IPS-20b (cell line): Measurements from ENCODE around the gene ADGRL1.
"Not testable (repeated sequence)": the region's sequence is repeated elsewhere in the genome, so short reads cannot be mapped to it uniquely, and the experiment has no call there.

ENCODE experiments used
- H3K27ac ChIP-seq: one replicate; pipeline ENCODE4 v1.5.1; 2013; ENCODE audit warnings: low read length
- H3K27me3 ChIP-seq: 2 replicates; pipeline ENCODE4 v1.6.1; 2013; ENCODE audit warnings: mild to moderate bottlenecking, low read length, inconsistent platforms; ENCODE audit not compliant: insufficient read depth
- H3K36me3 ChIP-seq: 2 replicates; pipeline ENCODE4 v1.6.1; 2013; ENCODE audit warnings: low read depth, mild to moderate bottlenecking, inconsistent platforms, low read length, moderate library complexity; ENCODE audit not compliant: insufficient read depth
- H3K4me1 ChIP-seq: 2 replicates; pipeline ENCODE4 v1.6.1; 2013; ENCODE audit warnings: mild to moderate bottlenecking, control low read depth, inconsistent platforms, low read length, moderate library complexity; ENCODE audit not compliant: insufficient read depth
- H3K4me3 ChIP-seq: 2 replicates; pipeline ENCODE4 v1.5.1; 2013; ENCODE audit warnings: mild to moderate bottlenecking, low read length, inconsistent platforms
- H3K9ac ChIP-seq: 2 replicates; pipeline ENCODE4 v1.6.1; 2013; ENCODE audit warnings: low read depth, mild to moderate bottlenecking, inconsistent platforms, low read length, moderate library complexity
- H3K9me3 ChIP-seq: 2 replicates; pipeline ENCODE4 v1.6.1; 2013; ENCODE audit warnings: mild to moderate bottlenecking, low read depth, low read length, inconsistent platforms; ENCODE audit not compliant: insufficient read depth

ADGRL1 gene

DNA sequence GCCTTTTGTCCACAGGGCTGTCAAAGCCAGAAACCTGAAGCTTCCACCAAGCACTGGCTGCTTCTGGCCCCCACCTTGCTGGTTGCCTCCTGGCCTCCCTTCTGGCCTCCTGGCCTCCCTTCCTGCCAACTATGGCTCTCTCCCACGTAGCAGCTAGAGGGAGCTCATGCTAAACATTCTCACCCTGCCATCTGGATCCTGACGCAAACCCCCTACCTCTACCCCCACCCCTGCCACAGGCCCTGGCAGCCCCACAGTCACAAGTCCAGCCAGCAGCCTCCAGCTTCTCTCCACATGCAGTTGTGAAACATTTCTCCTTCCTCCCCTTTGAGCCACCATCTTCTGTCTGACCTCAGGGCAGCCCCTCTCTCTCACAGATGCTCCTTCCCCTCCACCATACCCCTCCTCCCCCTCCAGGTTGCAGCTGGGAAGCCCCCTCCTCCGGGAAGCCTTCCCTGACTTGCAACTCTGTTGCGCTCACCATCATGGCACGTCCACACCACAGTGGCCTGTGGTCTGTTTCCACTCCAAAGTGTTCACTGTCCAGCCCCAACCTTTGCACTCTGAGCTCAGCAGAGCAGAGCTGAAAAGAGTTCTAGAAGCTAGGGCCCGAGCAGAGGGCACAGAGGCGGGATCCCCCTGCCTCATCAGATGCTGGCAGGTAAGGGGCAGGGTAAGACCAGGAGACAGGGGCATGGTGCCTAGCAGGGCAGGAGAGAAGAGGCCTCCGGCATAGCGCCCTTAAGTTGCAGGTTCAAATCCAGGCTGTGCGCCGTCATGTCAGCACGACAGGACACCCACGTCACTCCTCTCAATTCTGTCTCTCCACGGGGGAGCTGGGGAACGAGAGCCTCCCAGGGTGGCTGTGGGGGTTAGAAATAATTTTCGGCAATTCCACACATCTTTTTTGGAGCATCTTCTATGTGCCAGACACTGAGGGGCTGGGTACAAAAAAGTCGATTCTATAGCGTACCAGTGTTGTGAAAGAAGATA lies 7.3 kb downstream of the ADGRL1 start:
- H3K9me3 ChIP-seq, result no peaks in the 10 kb centered on the region
- H3K27me3 ChIP-seq, result no peaks in the 10 kb centered on the region
- H3K4me3 ChIP-seq, result no peak overlapping the region
- peaks cover 3% of the 10 kb centered on the region; the same call in 1 of the 2 replicates for H3K4me1 ChIP-seq
- H3K9ac ChIP-seq, result no peak overlapping the region
- H3K36me3 ChIP-seq, result no peaks in the 10 kb centered on the region
- no peak overlapping the region for H3K27ac ChIP-seq

DNA sequence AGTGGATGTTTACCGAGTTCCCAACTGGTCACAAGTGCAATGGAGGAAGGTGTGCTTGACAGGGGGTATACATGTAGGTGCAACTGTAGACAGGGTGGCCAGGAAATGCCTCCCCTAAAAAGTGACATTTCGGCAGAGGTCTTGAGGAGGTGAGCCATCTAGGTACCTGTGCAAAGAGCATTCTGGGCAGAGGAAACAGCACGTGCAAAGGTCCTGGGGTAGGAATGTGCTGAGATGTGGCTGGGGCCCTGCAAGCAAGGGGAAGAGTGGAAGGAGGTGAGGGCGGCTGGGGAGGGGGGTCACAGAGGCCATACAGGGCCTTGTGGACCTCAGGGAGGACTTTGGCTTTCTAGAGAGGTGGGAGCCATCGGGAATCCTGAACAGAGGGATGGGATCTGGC lies 8.1 kb downstream of the ADGRL1 start:
- H3K36me3 ChIP-seq, result no peaks in the 10 kb centered on the region
- no peaks in the 10 kb centered on the region; the same call in 1 of the 2 replicates for H3K4me1 ChIP-seq
- no peak overlapping the region for H3K4me3 ChIP-seq
- no peak overlapping the region for H3K27ac ChIP-seq
- no peaks in the 10 kb centered on the region for H3K27me3 ChIP-seq
- H3K9ac ChIP-seq, result no peak overlapping the region
- H3K9me3 ChIP-seq, result no peaks in the 10 kb centered on the region

DNA sequence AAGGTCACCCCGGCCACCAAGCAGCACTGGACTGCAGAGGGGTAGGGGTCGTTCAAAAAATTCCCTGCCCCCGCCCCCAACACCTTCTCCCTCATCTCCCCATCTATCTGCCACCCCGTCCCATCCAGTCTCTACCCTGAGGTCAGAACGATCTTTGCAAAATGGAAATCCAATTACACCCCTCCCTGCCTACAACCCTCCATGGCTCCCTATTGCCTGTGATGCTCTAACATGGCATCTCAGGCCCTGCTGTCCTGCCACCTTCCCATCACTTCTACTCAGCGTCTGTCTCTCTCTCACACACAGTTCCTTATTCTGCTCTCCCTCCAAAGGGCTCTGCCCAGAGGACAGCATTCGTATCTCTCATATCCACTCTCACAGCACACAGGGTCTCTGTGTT lies 8.7 kb downstream of the ADGRL1 start:
- H3K9ac ChIP-seq, H3K9me3 ChIP-seq, H3K36me3 ChIP-seq, H3K4me1 ChIP-seq, H3K4me3 ChIP-seq, H3K27me3 ChIP-seq, H3K27ac ChIP-seq: not testable (repeated sequence)

DNA sequence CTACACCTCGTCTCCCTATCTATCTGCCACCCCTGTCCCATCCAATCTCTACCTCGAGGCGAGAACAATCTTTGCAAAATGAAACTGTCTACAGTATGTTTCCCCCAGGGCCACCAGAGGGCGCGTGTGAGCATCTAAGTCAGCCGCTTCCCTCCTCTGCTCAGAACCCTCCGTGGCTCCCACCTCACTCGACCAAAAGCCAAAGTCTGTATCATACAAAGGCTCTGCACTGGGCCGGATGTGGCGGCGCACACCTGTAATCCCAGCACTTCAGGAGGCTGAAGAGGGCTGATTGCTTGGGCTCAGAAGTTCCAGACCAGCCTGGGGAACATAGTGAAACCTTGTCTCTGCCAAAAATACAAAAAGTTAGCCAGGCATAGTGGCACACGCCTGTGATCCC lies 9.9 kb downstream of the ADGRL1 start:
- H3K27ac ChIP-seq, H3K27me3 ChIP-seq, H3K4me1 ChIP-seq, H3K4me3 ChIP-seq, H3K9ac ChIP-seq, H3K9me3 ChIP-seq, H3K36me3 ChIP-seq: not testable (repeated sequence)

DNA sequence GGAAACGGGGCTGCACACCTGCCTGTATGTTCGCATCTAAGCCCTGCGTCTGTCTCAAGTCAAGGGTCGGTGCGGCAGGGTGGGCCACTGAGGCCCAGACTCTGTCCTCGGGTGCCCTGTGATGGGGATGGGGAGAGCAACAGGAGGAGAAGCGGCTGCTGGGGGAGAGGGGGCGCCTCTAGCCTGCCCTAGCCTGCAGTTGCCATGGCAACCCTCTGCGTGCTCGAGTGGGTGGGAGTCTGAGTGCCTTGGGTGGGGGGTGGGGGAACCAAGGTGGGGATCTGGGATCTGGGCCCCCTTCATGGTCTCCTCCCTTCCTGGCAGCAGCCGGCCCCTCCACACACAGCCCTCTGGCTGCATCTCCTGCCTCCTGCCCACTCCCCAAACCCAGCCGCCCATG lies 10.8 kb downstream of the ADGRL1 start:
- H3K4me1 ChIP-seq, H3K9ac ChIP-seq, H3K27me3 ChIP-seq, H3K9me3 ChIP-seq, H3K36me3 ChIP-seq, H3K4me3 ChIP-seq, H3K27ac ChIP-seq: not testable (repeated sequence)

DNA sequence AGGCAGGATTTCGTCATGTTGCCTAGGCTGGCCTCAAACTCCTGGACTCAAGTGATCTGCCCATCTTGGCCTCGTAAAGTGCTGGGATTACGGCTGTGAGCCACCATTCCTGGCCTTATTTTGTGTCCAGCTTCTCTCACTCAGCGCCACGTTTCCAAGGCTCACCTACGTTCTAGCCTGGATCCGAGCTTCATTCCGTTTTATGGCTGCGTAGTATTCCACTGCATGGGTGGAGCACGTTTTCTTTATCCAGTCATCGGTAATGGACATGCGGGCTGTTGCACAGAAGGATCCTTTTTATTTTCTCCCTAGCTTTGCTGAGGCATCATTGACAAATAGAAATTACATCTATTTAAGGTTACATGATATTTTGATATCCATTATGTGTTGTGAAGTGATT lies 16.6 kb downstream of the ADGRL1 start:
- peaks cover 5% of the 10 kb centered on the region; the same call in 1 of the 2 replicates for H3K36me3 ChIP-seq
- no peak overlapping the region for H3K27ac ChIP-seq
- no peak overlapping the region for H3K4me3 ChIP-seq
- H3K9me3 ChIP-seq, result no peaks in the 10 kb centered on the region
- H3K9ac ChIP-seq, result no peak overlapping the region
- H3K27me3 ChIP-seq, result no peaks in the 10 kb centered on the region
- H3K4me1 ChIP-seq, result no peaks in the 10 kb centered on the region

DNA sequence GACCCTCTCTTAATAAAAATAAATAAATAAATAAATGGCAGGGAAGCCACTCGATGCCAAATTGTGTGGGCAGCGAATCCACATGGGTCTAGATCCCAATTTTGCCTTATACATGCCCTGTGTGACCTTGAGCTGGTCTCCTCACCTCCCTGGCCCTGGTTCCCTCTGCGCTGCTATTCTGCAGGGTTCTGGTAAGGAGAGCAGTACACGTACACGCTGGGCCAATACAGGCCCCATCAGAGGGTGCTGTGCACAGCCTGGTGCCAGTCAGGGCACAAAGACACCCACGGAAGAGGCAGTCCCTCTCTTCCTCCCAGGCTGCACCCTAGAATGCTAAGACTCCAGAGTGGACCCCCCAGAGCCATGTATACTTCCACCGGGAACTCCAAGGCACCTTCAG lies 17.9 kb downstream of the ADGRL1 start:
- not testable (repeated sequence) for H3K36me3 ChIP-seq, H3K9ac ChIP-seq, H3K4me3 ChIP-seq, H3K27me3 ChIP-seq, H3K4me1 ChIP-seq, H3K27ac ChIP-seq, H3K9me3 ChIP-seq

DNA sequence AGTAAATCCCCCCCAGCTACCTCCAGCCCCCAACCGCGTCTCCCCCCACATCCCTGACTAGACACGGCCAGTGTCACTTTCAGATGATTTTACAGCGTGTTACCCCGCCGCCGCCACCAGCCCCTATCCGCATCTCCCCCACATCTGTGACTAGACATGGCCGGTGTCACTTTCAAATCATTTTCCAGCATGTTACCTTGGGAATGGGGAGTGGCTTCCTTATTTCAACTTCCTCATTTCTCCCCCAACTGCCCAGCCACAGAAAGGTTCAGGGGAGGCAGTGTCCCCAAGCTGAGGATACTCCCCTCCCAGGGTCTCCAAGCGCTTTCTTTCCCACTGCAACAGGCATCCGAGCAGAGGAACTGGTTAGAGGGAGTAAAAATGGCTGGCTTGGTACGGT lies 18.4 kb downstream of the ADGRL1 start:
- peaks cover 5% of the 10 kb centered on the region; the same call in 1 of the 2 replicates for H3K36me3 ChIP-seq
- no peaks in the 10 kb centered on the region for H3K9me3 ChIP-seq
- H3K9ac ChIP-seq, result no peak overlapping the region
- no peak overlapping the region for H3K27ac ChIP-seq
- no peak overlapping the region for H3K4me3 ChIP-seq
- no peaks in the 10 kb centered on the region for H3K27me3 ChIP-seq
- no peaks in the 10 kb centered on the region for H3K4me1 ChIP-seq

DNA sequence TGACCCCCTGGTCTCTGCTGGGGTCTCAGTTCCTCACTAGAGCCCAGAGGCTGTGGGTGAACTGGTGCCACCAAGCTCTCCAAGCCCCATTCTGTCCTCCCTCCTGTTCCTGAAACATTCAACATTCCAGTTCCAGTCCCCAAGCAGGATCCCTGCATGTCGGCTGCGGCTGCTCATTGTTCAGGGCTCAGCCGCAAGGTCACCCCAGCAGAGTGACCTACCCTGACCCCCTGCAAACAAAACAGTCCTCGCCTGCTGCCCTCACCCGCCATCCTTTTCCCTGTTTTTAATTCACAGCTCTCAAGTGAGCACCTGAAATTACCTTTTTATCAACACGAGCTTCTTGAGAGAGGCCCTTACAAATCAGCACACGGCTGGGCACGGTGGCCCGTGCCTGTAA lies 19.3 kb downstream of the ADGRL1 start:
- not testable (repeated sequence) for H3K27me3 ChIP-seq, H3K4me1 ChIP-seq, H3K9me3 ChIP-seq, H3K36me3 ChIP-seq, H3K4me3 ChIP-seq, H3K27ac ChIP-seq, H3K9ac ChIP-seq

DNA sequence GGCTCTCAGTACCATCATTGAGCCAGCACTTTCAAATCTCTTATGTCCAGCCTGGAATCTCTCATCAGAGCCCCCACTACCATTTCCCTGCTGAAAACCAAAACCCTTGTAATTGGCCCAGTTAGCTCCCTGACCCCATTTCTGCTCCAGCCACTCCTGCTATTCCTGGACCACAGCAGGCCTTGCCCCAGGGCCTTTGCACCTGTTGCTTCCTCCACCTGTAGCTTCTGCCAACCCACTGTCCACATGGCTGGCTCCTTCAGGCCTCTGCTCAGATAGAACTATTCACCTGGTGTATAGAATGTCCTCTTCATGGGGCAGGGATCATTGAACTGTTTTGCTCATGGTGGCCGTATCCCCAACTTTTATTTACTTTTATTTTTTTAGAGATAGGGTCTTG lies 20.3 kb downstream of the ADGRL1 start:
- H3K4me3 ChIP-seq, H3K9me3 ChIP-seq, H3K36me3 ChIP-seq, H3K27ac ChIP-seq, H3K27me3 ChIP-seq, H3K9ac ChIP-seq, H3K4me1 ChIP-seq: not testable (repeated sequence)

DNA sequence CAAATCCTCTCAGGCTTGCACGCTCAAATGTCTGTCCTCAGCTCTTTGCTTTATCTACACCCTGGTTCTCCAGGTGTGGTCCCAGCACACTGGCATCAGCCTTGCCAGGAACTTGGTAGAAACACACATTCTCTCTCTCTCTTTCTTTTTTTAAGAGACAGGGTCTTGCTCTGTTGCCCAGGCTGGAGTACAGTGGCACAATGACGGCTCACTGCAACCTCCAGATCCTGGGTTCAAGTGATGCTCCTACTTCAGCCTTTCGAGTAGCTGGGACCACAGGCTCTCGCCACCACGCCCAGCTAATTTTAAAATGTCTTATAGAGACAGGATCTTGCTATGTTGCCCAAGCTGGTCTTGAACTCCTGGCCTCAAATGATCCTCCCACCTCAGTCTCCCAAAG lies 20.8 kb downstream of the ADGRL1 start:
- Histone ChIP-seq H3K4me3 (no peak overlapping the region), H3K36me3 (peaks cover 8% of the 10 kb centered on the region; the same call in 1 of the 2 replicates), H3K27ac (no peak overlapping the region), H3K9ac (no peak overlapping the region), H3K27me3 (no peaks in the 10 kb centered on the region), H3K4me1 (no peaks in the 10 kb centered on the region), H3K9me3 (no peaks in the 10 kb centered on the region)

DNA sequence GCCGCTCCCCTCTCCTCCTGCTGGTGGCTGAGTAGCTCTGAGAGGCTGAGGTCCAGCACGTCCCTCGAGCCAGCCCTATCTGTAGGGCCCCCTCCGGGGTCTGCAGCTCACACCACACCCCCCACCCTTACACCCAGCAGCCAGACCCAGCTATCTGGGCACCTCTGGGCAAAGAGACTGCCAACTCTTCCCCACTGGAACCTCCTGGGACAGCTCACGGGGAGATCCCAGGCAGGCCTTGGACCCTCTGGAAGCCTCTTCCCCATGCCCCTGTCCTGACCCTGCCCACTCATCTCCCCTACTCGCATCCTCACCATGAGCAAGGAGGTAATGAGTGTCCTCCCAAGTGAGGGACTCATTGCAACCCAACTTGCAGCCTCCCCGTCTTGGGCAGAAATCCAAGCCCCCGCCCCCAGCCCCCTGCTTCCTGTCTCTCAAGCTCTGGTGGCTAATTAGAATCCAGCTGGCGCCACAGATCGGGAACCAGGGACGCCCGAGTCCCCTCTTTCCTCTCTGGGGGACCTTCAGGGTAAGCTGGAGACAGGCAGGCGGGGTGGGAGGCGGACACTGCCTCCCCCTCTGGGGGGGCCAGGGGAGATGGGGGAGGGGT lies 22.1 kb downstream of the ADGRL1 start:
- H3K27me3 ChIP-seq, result no peaks in the 10 kb centered on the region
- H3K9me3 ChIP-seq, result no peaks in the 10 kb centered on the region
- no peak overlapping the region for H3K4me3 ChIP-seq
- no peaks in the 10 kb centered on the region for H3K4me1 ChIP-seq
- no peak overlapping the region for H3K9ac ChIP-seq
- no peak overlapping the region for H3K27ac ChIP-seq
- H3K36me3 ChIP-seq, result 0 out of 2 replicates have a peak, but pooled peaks cover 3% of the 10 kb centered on the region
